ENCODE data around the gene FOLR1.

FOLR1 gene

DNA sequence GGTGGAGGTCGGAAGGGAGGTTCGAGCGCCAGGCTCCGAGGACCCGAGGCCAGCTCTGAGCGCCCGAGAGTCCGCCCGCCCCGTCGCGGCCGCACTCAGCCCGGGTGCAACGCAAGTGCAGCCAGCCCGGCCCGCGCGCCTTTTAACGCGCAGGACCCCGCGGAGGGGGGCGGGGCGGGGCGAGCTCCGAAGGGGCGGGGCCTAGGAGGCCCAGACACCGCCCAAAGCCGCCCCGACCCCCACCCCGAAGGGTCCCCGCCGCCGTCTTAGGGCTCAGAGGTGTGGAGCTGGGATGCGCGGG lies 52.1 kb downstream of the FOLR1 start, which contains the start of gene PHOX2A:
PHOX2A (minus strand) TSS at position 117 of the 301 bp plus-strand sequence. CDS start 172 bp downstream, outside the sequence.
- Mint-ChIP-seq H3K9me3 (peaks cover 4% of the 10 kb centered on the region), H3K4me1 (peaks cover 16% of the 10 kb centered on the region), H3K36me3 (ENCODE audit: low read depth) (no peaks in the 10 kb centered on the region), H3K27ac (peak within 1 kb of the TSS in 1 of 3 experiments; percentile 2), H3K27me3 (ENCODE audit: low read depth) (peaks cover 44% of the 10 kb centered on the region), H3K4me3 (peak within 1 kb of the TSS; percentile 76 to 79 (median 77))
- TF ChIP-seq, protein P1, sequence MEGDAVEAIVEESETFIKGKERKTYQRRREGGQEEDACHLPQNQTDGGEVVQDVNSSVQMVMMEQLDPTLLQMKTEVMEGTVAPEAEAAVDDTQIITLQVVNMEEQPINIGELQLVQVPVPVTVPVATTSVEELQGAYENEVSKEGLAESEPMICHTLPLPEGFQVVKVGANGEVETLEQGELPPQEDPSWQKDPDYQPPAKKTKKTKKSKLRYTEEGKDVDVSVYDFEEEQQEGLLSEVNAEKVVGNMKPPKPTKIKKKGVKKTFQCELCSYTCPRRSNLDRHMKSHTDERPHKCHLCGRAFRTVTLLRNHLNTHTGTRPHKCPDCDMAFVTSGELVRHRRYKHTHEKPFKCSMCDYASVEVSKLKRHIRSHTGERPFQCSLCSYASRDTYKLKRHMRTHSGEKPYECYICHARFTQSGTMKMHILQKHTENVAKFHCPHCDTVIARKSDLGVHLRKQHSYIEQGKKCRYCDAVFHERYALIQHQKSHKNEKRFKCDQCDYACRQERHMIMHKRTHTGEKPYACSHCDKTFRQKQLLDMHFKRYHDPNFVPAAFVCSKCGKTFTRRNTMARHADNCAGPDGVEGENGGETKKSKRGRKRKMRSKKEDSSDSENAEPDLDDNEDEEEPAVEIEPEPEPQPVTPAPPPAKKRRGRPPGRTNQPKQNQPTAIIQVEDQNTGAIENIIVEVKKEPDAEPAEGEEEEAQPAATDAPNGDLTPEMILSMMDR (IDR thresholded peaks at IDR 0.05; ENCODE audit: unreplicated experiment in 3 of 3), result no peak

DNA sequence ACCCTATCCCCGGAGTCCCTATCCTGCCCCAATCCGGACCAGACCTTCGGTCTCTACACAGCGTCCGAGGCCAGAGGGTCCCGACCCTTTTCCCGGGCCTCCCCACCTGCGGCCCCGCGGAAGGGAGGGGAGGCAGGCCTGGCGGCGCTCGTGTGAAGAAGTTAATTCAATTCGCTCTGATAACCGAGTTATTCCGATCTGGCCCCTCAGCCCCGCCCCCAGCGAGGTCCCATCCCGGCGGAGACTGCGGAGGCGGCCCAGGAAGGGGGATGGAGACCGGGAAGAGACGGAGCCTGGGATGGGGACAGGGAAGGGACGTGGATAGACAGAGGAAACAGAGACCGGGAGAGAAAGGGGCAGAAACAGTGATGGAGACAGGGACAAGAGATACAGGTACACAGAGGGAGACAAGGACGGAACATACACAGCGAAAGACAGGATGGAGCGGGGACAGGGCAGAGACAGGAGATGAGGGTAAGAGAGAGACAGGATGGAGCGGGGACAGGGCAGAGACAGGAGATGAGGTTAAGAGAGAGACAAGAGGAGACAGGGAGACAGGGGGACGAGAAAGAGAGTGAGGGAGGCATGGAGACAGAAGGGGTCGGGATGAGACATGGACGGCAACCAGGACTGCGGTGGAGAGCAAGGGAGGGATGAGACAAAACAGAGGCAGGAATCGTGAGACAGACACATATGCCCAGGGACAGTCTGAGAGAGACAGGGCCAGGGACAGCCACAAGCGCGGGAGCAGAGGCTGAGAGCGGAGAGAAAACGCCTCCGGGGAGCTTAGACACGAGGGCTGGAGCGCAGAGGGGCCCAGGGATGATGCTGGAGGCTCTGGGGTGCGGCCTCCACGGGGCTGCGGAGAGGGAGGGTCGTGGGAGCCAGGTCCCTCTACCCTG lies 52.7 kb downstream of the FOLR1 start:
- Mint-ChIP-seq H3K36me3 (ENCODE audit: low read depth) (no peaks in the 10 kb centered on the region), H3K27ac (peak overlapping the region in 1 of 3 experiments; percentile 2), H3K4me3 (peak overlapping the region; percentile 53 to 79 (median 70)), H3K27me3 (ENCODE audit: low read depth) (peaks cover 40% of the 10 kb centered on the region), H3K4me1 (peaks cover 10% of the 10 kb centered on the region), H3K9me3 (peaks cover 4% of the 10 kb centered on the region)
- TF ChIP-seq, protein P1 (IDR thresholded peaks at IDR 0.05; ENCODE audit: unreplicated experiment in 3 of 3), result no peak

DNA sequence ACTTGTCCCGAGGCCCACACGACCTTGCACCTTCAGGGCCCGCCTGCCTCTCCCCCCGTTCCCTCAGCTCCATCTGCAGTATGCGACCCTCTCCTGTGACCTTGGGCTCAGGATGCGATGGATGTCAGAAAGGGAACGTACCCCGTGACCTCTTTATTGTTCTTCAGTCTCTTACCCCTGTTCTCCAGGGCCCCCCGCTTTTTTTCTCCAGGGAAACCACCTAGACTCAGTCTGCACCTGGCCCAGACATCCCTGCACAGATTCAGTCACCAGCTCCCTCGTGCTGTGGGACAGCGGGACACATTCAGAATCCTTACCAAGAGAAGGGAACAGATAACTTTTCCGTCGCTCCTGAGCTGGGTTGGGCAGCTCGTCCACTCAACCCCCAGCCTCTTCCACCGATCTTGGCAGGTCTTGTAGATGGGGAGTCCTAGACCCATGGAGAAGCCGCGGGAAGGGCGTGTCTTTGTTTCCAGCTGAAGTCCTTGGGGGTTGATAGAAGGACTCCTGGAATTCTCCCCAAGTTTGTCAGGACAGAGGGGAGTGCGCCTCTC lies 53.4 kb downstream of the FOLR1 start:
- H3K36me3 Mint-ChIP-seq (ENCODE audit: low read depth), result no peaks in the 10 kb centered on the region
- H3K9me3 Mint-ChIP-seq, result peaks cover 4% of the 10 kb centered on the region
- H3K4me3 Mint-ChIP-seq, result no peak overlapping the region
- peaks cover 6% of the 10 kb centered on the region for H3K4me1 Mint-ChIP-seq
- TF ChIP-seq, protein P1 (IDR thresholded peaks at IDR 0.05; ENCODE audit: unreplicated experiment in 3 of 3), result no peak
- no peak overlapping the region for H3K27ac Mint-ChIP-seq
- peaks cover 43% of the 10 kb centered on the region for H3K27me3 Mint-ChIP-seq (ENCODE audit: low read depth)
